HG03097 (cell line): Measurements from ENCODE around the gene SELENOS.
A peak's percentile ranks its signal among the peaks of the same experiment; 100 is the strongest.
"Not testable (repeated sequence)": the region's sequence is repeated elsewhere in the genome, so short reads cannot be mapped to it uniquely, and the experiment has no call there.

Experiments
- ATAC-seq: cut with Tn5 transposase; IDR thresholded peaks from one replicate; pipeline ENCODE4 v1.9.1; 2021; ENCODE audit not compliant: unreplicated experiment, low FRiP score

The SELENOS gene

DNA sequence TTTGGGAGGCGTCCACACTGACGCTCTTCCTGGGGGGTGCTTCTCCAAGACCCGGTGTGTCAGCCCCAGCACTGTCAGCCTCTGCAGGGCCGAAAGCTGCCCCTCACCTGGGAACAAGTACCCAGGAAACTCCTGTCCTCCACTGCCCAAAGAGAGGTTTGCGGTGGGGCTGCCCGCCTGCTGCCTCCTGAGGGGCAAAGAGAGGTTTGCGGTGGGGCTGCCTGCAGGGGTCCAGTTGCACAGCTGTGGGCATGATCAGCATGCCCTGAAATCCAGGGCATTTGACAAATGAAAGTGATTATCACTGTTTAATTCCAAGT is 32.8 kb upstream of the SELENOS start:
- no peak for ATAC-seq

DNA sequence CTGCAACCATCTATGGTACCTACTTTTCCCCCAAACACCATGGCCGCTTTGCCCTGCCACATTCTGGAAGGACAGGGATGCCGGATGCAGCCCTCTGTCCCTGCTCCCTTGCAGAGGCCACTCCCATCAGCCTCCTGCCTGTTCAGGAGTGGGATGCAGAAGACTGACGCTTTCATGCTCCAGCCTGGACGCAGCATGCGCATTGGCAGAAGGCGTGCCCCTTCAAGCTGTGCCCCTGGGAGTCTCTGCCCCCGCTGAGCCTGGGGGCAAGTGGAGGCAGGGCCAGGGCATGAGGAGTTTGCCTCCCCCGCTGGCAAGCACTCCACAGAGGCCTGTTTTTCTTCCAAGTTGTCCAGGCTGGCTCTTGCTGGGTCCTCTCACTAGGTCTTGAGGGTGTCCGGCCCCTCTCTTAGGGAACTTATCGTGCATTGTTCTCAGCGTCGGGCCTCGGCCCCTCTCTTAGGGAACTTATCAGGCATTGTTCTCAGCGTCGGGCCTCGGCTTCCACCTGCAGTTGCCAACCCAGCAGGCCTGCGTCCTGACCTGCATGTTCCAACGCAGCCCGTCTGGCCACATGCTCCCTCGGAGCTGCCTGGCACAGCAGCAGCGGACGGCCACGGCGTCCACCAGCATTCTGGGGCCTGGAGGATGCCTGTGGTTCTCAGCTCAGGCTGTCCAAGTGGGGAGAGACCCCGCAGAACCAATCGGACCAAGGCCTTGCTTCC is 32.3 kb upstream of the SELENOS start:
- ATAC-seq = no peak

DNA sequence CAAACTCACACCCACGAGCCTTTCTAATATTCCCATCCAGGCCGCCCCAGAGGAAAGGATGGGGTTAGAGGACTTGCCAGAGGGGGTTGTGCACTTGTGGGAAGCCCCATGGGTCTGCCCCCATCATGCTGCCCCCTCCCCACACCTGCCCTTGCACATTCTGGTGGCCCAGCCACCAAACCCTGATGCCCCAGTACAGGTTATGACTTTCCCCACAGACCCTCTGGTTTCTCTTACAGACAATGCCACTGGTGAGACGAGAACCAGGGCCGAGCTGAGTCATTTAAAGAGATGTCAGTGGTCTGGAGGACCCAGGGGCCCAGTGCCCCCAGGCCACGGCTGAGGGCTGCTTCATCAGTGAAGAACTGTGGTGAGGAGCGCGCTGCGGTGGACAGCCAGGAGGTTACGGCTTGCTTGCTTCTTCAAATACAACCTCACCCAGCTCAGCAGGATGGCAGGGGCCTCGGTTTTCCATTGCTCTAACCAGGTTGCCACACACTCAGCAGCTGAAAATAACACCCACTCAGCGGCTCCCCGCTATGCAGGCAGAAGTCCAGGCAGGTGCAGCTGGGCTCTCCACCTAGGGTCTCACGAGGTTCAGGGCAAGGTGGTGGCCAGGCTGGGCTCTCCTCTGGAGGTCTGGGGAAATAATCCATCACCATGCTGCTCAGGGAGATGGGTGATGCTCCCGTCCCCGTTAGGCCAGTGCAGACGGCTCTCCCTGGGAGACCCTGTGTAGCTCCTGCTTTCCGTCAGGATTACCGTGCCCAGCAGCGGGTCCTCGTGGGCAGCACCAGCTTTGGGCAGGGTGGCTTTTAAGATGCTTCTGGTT is 31.5 kb upstream of the SELENOS start:
- no peak for ATAC-seq

DNA sequence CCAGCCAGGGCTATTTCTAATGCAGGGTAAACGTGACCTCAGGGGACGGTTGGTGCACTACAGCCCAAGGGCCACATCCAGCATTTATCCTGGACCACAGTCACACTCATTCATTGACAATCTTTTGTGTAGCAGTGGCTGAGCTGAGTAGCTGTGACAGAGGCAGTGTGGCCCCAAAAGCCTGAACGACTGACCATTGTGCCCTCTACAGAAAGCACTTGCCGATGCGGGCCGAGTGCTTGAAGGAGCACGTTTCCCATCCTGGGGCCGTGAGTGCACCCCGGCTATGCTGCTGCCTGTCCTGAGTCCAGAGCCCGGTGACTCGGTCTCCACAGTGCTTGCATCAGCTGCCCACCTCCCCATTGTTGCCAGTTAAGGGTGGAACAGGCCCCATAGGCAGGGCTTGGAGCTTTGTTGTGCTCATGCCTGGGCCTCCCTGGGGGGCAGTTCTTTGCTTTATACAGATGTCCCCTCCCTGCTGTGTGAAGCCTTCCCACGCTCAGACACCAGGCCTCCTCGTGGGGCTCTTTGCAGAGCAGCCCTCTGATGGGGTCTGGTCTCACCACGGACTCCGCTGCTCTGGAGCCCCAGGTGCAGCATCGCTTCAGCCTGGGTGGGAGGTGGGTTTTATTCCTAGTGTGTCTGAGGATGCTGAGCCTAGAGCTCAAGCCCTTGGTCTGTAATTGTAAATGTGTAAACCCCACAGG is 30.8 kb upstream of the SELENOS start:
- ATAC-seq = no peak

DNA sequence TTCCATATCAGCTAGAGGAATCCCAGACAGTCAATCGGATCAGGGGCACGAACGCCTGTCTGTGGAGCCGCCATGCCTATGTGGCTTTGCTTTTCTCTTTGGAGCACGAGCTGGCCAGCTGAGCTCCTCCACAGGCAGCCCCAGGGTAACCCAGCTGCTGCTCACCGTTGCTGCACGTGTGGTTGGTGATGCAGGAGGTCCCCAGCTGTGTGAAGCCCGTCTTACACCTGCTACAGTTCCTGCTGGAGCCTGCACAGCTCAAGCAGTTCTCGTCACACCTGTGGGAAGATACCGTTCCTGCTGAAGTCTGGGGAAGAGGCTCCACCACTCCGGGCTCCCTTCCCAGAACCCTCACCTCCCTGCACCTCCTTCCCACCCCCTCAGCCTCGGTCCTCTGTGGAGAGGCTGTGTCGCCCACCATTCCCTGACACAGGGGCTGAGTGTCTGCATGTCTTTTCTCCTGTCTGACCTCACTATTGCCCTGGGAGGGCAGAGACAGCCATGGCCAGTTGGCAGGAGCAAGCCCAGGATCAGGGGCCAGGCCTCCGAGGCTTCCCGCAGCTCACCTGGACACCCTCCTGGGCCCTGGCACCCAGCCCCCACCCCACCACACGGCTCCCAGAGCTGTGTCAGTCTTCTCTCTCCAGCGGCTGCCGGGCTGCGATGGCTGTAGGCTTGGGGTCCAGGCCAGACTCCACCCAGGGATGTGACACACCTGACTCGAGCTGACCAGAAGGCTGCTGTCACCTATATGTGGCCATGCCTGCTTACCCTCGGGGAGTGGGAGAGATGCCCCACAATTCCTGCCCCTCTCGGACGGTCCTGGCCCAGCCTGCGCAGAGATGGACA is 30.0 kb upstream of the SELENOS start:
- ATAC-seq = no peak

DNA sequence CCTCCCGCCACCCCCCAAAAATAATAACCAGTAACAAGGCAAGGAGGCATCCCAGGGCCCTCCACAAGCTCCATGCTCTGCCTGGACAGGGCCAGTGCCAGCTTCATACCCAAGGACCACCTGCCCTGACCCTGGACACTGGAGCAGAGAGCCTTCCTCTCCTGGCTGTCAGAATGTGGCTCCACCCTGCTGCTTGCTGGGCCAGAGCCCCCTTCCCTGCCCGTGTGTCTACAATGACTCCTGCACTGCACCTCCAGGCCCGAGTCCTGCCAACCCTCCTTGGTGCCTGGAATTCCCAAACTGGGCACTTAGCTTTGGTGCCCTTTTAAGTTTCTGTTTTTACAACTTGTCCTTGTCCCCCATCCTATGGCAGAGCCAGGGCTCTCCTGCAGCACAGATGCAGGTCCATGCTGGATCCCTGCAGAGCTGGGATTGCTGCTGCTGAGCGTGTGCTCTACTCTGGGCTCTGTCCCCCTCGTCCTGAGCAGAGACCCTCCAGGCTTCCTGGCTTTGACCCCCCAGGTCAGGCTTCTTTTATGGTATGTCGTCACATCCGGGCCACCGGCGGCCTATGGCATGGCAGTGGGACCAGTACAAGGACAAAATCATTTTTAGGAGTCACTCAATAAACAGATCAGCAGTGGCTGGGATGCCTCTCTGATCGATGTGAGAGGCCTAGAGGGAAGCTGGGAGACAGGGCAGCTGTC is 29.2 kb upstream of the SELENOS start:
- ATAC-seq = no peak

DNA sequence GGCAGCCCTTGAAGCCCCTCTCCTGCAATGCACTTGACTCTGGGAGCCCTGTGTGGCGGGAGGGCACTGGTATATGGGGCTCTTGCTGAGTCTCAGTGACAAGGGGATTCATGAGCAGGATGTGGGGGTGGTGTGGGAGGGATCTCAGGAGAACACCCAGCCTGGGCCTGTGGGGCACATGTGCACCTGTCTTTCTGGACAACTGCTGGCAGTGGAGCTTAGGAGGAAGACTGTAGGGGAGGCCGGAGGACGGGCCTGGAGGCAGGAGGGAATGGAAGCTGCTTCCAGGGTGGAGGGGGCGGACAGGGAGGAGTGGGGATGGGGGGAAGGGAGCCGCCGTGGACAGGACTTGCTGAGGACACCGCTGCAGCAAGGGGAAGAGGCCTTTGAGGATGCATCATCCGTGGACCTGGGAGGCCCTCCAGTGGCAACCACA is 28.6 kb upstream of the SELENOS start:
- ATAC-seq = no peak

DNA sequence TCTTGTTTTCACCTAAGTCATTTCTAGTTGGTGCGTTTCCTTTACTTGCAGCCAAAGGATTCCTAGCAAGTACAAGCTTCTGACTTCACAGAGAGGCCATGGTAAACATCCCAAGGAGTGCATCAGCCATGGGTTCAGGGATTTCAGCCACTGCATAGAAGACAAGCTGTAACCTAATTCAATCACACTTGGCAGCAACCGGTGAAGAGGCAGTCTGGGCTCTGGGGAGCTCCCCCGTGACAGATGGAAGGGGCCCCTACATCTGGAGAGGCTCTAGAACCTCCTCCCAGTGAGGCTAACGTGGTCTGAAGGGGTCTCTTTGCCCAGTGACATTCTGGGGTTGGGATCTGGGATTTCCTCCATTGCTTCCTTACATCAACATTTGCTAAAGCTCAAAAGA is 26.1 kb upstream of the SELENOS start:
- ATAC-seq = no peak

DNA sequence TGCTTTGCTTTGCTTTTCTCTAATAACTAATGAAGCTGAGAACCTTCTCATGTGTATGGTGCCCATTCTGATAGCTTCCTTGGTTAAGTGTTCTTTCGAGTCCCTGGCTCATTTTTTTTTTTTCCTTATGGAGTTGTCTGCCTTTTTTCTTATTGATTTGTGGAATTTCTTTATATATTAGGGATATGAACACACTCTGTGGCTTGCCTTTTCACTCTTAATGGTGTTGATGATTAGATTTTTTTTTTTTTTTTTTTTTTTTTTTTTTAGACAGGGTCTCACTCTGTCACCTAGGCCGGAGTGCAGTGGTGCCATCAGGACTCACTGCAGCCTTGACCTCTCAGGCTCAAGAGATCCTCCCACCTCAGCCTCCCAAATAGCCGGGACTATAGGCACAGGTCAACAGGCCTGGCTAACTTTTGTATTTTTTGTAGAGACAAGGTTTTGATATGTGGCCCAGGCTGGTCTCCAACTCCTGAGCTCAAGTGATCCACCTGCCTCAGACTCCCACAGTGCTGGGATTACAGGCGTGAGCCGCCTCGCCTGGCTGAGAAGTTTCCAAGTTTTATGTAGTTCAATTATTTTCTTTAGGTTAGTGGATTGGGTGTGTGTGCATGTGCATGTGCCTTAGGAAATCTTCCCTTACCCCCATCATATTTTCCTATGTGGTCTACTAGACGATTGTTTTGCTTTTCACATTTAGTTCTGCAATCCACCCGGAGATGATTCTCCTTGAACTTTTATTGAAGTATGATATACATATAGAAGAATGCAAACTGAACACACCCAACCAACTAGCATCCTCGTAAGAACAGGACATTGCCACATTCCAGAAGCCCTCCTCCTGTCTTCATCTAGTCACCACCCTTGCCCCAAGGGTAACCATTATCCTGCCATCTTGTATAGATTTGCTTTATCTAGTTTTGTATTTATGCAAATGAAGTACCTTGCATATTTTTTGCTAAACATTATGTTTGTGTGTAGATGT is 19.4 kb upstream of the SELENOS start:
- no peak for ATAC-seq

DNA sequence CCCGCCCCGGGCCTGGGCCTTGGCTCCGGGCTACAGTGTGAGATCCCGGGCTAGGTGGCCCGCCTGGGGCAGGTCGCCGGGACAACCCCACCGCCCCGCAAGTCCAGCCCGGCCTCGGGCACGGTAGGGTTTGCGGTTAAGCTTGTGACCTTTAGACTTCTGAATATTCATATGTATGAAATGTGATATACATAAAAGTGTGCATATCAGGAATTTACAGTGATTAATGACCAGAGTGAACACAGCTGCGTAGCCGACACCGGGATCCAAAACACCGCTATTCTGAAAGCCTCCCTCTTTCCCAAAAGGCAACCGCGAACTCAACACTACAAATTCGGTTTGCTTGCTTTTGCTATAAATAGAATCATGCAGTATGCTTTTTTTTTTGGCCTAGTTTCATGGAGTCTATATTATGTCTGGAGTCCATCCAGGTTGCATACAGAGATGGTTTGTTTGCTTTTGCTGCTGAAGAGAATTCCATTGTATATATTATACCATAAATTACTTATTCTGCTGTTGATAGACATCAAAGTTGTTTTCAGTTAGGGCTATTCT is 18.4 kb upstream of the SELENOS start:
- no peak for ATAC-seq

DNA sequence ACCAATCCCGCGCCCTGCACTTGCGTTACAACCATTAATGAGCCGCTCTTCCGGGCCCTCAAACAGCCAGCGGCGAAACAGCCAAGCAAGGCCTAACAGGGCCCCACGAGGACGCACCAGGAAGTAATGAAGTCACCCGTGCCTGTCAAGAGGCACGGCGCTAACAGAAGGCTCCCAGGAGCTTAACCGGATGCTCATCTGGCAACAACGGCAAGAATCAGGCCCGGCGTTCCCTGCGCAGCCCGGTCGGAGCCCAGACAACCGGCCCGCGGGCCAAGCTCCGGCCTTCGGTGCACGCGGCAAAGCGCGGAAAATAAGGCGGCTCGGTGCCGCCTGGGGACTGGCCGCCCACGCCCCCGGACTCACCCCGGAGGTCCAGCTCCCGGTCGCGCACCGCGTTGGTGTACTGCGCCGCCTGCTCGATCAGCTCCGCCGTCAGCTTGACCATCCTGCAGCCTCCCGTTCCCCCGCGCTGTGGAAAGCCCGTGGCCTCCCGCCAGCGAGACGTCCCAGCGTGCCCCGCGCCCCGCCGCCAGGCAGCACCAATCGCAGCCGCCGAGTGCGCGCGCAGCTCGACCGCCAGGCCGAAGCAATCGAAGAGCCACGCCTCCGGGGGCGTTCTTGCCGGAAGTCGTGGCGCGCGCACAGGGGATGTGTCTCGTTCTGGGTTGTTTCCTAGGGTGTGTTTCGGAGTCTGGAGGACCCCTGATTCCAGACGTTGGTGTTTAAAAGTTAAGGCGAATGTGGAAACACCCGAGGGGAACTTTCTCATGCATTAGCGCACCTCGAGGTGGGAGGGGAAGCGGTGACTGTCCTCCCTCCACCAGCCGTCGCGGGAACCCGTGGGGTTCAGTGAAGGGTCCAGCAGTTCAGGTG is 17.7 kb upstream of the SELENOS start, which contains the start of gene SNRPA1:
SNRPA1 (minus strand) TSS at position 518 of the 876 bp plus-strand sequence; CDS start at position 448, 70 bp downstream.
- peak; percentile 86 for ATAC-seq

DNA sequence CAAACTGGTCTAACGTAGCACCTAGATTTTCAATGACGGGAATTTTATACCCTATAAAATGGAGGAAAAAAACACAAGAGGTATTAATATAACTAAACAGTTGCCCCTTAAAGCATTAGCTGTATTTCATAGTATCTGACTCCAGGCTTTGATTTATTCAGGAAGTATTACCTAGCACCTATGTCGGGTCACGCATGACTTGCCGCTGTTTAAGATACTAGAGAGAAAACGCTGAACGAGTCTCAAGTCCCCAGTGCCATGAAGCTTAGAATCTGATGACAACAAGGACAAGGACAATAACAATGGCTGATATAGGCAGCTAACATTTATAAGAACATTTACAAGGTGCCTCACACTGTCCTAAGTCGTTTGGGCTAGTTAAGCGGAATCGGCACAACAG is 15.8 kb upstream of the SELENOS start:
- no peak for ATAC-seq

DNA sequence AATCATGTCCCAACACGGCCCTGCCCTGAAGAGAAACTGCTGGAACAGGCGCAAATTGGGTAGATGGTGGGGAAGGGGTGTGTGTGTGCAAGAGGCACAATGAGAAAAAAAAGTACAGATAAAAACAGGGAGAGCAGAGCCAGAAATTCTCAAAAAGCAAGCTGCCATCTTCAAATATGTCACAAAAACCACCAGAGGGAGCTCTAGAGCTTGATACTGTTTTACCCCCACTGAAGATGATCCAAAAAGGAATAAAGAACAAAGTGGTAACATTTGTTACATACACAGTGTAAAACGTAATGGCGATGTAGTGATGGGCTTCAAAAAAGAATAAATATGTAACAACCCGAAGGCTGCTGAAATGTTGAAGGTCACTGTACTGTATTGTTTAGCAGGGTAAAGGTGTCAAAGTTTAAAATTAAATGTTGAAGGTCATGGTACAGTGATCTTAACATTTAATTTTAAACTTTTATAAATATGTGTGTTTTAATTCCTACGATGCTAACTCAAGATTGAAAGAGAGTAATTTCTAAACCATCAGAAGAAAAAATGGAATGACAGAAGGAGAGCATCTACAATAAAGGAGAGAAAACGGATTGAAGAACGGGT is 11.7 kb upstream of the SELENOS start:
- no peak for ATAC-seq

DNA sequence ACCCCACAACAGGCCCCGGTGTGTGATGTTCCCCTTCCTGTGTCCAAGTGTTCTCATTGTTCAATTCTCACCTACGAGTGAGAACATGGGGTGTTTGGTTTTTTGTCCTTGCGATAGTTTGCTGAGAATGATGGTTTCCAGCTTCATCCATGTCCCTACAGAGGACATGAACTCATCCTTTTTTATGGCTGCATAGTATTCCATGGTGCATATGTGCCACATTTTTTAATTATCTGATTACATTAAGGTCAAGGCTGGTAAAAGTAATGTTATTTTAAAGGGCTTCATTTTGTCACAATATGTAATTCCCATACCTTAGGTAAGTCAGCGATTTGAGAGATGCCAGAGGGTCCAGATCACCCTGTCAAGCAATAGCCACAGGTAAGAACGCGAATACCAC is 10.1 kb upstream of the SELENOS start:
- ATAC-seq = not testable (repeated sequence)

DNA sequence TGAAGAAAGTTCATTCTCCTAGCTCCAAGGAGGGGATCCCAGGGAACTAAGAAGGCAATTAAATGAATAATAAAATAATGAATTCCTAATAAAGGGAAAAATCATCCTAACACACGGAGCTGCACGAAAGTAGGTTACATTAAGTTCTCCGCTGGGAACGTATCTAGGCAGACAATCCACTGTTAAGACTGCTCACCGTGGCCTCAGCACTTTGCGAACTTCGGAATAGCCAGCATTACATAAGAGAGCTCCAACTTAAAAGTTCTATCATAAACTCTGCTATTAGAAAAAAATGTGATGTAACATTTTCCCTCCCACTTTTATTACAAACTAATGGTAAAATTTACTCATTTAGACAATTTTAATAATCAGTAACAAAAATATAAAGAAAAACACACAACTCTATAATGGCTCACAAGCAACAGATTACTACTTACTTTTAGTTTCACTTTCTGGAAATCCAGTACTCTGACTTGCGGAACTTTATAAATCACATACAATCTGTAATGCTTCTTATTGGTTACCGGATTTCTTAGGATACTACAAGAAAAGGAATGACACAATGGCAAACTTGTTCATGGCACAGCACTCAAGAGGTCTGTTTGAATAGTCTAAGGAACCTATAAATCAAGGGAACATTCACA is 9.3 kb upstream of the SELENOS start:
- no peak for ATAC-seq

DNA sequence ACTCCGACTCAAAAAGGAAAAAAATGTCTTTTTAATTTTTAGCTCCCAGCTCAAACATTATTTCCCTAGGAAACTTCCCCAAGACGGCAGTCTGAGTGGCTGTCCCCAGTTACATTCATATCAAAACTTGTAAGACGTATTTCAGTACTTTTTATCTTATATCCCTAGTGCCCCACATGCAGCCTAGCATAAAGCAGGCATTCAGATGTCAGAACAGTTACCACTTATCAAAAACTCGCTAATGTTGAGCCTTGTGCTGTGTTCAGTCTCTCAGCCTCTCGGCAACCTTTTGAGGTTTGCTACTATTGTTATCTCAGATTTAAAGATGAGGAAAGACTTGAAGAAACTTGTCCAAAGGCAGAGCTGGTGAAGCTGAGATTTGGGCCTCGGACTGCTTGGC is 6.6 kb upstream of the SELENOS start:
- ATAC-seq = no peak

DNA sequence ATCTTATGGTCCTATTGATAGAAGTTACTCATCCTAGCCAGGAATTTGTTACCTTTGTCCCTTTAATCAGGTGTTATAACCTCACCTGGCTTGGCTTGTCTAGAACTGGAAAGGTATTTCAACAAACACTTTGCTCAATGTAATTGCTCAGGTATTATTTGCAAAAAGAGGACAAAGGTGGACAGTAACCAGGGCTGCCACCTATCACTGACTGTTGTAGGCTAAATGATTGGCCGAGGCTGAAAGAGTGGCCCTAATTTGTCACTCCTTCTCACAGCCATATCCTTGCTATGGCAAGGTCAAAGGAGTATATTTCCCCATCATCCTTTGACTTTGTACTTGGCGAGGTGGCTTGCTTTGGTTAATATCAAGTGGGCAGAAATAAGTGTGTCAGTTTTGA is 2.7 kb upstream of the SELENOS start:
- no peak for ATAC-seq
